ENCODE data around the gene TRIM24.
"Not testable (repeated sequence)": the region's sequence is repeated elsewhere in the genome, so short reads cannot be mapped to it uniquely, and the experiment has no call there.

DNA sequence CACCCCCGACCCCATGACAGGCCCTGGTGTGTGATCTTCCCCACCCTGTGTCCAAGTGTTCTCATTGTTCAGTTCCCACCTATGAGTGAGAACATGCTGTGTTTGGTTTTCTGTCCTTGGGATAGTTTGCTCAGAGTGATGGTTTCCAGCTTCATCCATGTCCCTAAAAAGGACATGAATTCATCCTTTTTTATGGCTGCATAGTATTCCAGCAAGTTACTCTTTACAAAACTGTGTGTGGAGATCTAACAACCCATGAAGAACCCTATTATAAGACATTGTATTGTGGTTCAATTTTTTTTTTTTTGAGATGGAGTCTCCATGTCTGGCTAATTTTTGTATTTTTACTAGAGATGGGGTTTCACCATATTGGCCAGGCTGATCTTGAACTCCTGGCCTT, 41.7 kb upstream of the TRIM24 start:
- TF ChIP-seq, protein P1, sequence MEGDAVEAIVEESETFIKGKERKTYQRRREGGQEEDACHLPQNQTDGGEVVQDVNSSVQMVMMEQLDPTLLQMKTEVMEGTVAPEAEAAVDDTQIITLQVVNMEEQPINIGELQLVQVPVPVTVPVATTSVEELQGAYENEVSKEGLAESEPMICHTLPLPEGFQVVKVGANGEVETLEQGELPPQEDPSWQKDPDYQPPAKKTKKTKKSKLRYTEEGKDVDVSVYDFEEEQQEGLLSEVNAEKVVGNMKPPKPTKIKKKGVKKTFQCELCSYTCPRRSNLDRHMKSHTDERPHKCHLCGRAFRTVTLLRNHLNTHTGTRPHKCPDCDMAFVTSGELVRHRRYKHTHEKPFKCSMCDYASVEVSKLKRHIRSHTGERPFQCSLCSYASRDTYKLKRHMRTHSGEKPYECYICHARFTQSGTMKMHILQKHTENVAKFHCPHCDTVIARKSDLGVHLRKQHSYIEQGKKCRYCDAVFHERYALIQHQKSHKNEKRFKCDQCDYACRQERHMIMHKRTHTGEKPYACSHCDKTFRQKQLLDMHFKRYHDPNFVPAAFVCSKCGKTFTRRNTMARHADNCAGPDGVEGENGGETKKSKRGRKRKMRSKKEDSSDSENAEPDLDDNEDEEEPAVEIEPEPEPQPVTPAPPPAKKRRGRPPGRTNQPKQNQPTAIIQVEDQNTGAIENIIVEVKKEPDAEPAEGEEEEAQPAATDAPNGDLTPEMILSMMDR (IDR thresholded peaks at IDR 0.05): not testable (repeated sequence)
- TF ChIP-seq ZFX (IDR thresholded peaks at IDR 0.05; ENCODE audit: borderline replicate concordance): not testable (repeated sequence)

All from 22Rv1 (cell line).